Testis (tissue), 3 donors: ENCODE data around the gene COX8A. TPM values are rescaled to one million over a fixed set of nuclear protein-coding genes. Genes with fewer than 3 reads are reported as not detected.

Source experiments
- DNase-seq: peaks from one replicate; pipeline ENCODE4 v3.0.0-alpha.2; 2019
- H3K27ac ChIP-seq, 2 donors: fragments of 200-600 bp; sonication (generic); one replicate each; pipeline ENCODE4 v1.5.1; 2019
- H3K27me3 ChIP-seq: fragments of 200-600 bp; sonication (generic); one replicate; pipeline ENCODE4 v1.5.1; 2019
- H3K36me3 ChIP-seq: fragments of 200-600 bp; sonication (generic); one replicate; pipeline ENCODE4 v1.5.1; 2017; ENCODE audit warnings: low read depth; ENCODE audit errors: missing control alignments
- H3K4me1 ChIP-seq: fragments of 200-600 bp; sonication (generic); one replicate; pipeline ENCODE4 v1.5.1; 2019
- H3K4me3 ChIP-seq, 2 donors: fragments of 200-600 bp; sonication (generic); one replicate each; pipeline ENCODE4 v1.5.1; 2017 to 2019
- H3K9me3 ChIP-seq: fragments of 200-600 bp; sonication (generic); one replicate; pipeline ENCODE4 v1.5.1; 2017
- POLR2A ChIP-seq: fragments of 450-650 bp; IDR thresholded peaks from one replicate; pipeline ENCODE4 v1.6.1; 2017; ENCODE audit warnings: antibody characterized with exemption, mild to moderate bottlenecking, moderate library complexity
- WGBS, 2 donors: methylation state at CpG; one replicate each; pipeline ENCODE4 v1.1.5; 2018; 5-methylcytosine and 5-hydroxymethylcytosine counted together
- intact Hi-C: fragments of 100-400 bp; cut with DNase I; formaldehyde crosslinking; loops from one replicate; pipeline ENCODE4 v1.15.1; 2023; ENCODE audit warnings: low total_unique reads
- polyA plus RNA-seq: library from polyadenylated mRNA; stranded (reverse); fragments of 350-450 nt; fragmentation: Illumina TruSeq; extraction: RNeasy Lipid Tissue Mini Kit (QIAGEN cat#74804); gene quantifications from one replicate; pipeline ENCODE4 v1.2.3, GENCODE V29; 2014; ENCODE audit warnings: low read depth, low replicate concordance; ENCODE audit not compliant: insufficient read depth
- total RNA-seq, 2 donors: library from RNA; depleted of rRNA; stranded (reverse); fragments of >200 nt; gene quantifications; one replicate each; pipeline ENCODE4 v1.2.3, GENCODE V29; 2016
- TF ChIP-seq, protein P1 (sequence below), 3 experiments: fragments of 450-650 bp in 2 of 3; fragments of 200-600 bp in 1 of 3; sonication (generic) in 1 of 3; IDR thresholded peaks; one replicate each; pipeline ENCODE4 v1.5.1; 2016 to 2019; ENCODE audit warnings: antibody characterized with exemption in 3 of 3, mild to moderate bottlenecking in 2 of 3, moderate library complexity in 1 of 3

COX8A gene
- total and polyA plus RNA-seq, 3 donors from 2014 or later, result 212 to 536 (median 438) TPM

DNA sequence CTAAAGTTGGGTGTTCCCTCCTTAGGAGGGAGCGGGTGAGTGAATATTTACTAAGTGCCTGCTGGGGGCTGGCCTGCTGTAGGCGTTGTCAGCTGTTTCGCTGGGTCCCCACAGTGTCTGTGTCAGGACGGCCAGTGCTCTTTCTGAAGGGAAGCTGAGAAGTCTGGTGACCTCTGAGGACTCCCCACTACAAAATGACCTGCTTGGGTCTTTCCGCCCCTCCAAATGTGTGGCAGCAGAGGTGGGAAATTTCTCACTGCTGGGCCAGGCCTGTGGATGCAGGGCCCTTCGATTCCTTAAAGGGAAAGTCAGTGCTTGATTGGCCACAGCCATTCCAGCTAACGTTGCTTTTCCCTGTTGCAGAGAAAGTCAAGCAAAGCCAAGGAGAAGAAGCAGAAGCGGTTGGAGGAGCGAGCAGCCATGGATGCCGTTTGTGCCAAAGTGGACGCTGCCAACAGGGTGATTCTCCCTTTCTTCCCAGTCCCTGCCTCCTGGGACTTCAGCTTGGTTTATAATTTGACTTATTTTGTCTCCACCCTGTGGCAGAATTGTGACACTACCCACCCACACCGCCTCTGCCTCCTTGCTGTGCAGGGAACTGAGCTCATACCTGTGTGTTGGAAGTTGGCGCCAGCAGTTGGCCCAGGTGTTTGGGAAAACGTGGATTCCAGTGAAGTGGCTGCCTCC is 28.8 kb upstream of the COX8A start:
- intact Hi-C loops, result loop anchor here (5.0 to 10.0 kb wide), 2 partner anchors 108 to 181 kb away; partner anchors contain the start of genes MARK2 and ZFTA
- H3K4me1 ChIP-seq, result peaks cover 18% of the 10 kb centered on the region
- no peaks in the 10 kb centered on the region for H3K27me3 ChIP-seq
- 28 to 32% methylated on average over 11 to 14 of the region's 14 CpGs for WGBS, 2 donors
- H3K4me3 ChIP-seq, result no peak overlapping the region
- DNase-seq, result peak; percentile 85
- no peaks in the 10 kb centered on the region for H3K9me3 ChIP-seq
- TF ChIP-seq, protein P1, sequence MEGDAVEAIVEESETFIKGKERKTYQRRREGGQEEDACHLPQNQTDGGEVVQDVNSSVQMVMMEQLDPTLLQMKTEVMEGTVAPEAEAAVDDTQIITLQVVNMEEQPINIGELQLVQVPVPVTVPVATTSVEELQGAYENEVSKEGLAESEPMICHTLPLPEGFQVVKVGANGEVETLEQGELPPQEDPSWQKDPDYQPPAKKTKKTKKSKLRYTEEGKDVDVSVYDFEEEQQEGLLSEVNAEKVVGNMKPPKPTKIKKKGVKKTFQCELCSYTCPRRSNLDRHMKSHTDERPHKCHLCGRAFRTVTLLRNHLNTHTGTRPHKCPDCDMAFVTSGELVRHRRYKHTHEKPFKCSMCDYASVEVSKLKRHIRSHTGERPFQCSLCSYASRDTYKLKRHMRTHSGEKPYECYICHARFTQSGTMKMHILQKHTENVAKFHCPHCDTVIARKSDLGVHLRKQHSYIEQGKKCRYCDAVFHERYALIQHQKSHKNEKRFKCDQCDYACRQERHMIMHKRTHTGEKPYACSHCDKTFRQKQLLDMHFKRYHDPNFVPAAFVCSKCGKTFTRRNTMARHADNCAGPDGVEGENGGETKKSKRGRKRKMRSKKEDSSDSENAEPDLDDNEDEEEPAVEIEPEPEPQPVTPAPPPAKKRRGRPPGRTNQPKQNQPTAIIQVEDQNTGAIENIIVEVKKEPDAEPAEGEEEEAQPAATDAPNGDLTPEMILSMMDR (IDR thresholded peaks at IDR 0.05), result peak; percentile 71 to 88 (median 85)
- no peak for TF ChIP-seq POLR2A
- no peaks in the 10 kb centered on the region for H3K36me3 ChIP-seq
- peak overlapping the region; percentile 64 to 78 for H3K27ac ChIP-seq

DNA sequence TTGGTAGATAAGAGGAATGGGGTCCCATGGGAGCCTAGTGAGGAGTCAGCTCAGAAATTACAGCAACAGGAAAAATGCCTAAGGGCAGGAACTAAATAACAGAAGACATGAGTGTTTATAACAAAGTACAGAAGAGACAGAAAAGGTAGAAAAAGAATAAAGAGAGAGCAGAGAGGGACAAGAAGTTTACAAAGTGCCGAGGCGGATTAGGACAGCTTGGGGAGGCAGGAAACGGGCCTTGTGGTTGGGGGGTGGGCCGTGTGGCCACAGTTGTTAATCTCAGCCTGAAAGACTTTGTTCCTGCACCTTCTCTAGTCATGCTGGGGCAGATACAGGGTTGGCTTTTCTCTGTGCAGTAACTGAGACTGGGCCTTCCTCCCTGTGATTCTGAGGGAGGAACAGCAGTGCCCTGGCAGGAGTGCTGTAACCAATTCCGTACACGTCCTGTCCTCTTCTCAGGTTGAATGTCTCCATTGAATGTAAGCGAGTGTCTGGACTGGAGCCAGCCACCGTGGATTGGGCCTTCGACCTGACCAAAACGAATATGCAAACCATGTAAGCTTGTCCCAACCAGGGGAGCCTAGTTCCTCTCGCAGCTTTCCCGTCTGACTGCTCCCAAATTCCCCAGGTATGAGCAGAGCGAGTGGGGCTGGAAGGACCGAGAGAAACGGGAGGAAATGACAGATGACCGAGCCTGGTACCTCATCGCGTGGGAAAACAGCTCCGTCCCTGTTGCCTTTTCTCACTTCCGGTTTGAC is 22.5 kb upstream of the COX8A start:
- Histone ChIP-seq H3K27me3 (no peaks in the 10 kb centered on the region), H3K4me1 (no peaks in the 10 kb centered on the region), H3K27ac (no peak overlapping the region), H3K36me3 (no peaks in the 10 kb centered on the region), H3K4me3 (no peak overlapping the region), H3K9me3 (no peaks in the 10 kb centered on the region)
- intact Hi-C loops, result no loop called here
- no peak for DNase-seq
- TF ChIP-seq, protein P1 (IDR thresholded peaks at IDR 0.05), result no peak
- TF ChIP-seq POLR2A, result no peak
- 82 to 84% methylated on average over 20 of the region's 20 CpGs for WGBS, 2 donors

DNA sequence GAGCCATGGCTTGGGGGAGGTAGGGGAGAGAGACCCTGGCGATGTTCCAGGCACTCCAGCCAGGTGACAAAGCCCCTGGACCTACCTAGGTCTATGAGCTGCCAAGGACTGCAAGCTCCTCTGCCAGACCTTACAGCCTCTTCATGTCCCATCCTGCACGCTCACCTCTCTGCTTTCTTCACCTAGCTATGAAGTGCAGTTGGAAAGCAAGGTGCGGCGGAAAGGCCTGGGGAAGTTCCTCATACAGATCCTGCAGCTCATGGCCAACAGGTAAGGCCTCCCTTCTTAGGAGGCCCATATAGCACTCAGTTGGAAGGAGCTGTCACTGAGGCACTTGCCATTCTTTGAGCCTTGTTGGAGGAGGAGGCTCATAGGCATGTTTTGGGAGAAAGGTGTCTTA is 21.9 kb upstream of the COX8A start:
- H3K27ac ChIP-seq, result no peak overlapping the region
- no peak for DNase-seq
- WGBS, 2 donors, result 92 to 99% methylated on average over 4 of the region's 4 CpGs
- intact Hi-C loops, result no loop called here
- no peak overlapping the region for H3K4me3 ChIP-seq
- H3K4me1 ChIP-seq, result no peaks in the 10 kb centered on the region
- H3K36me3 ChIP-seq, result no peaks in the 10 kb centered on the region
- no peak for TF ChIP-seq POLR2A
- TF ChIP-seq, protein P1 (IDR thresholded peaks at IDR 0.05), result no peak
- no peaks in the 10 kb centered on the region for H3K9me3 ChIP-seq
- H3K27me3 ChIP-seq, result no peaks in the 10 kb centered on the region

DNA sequence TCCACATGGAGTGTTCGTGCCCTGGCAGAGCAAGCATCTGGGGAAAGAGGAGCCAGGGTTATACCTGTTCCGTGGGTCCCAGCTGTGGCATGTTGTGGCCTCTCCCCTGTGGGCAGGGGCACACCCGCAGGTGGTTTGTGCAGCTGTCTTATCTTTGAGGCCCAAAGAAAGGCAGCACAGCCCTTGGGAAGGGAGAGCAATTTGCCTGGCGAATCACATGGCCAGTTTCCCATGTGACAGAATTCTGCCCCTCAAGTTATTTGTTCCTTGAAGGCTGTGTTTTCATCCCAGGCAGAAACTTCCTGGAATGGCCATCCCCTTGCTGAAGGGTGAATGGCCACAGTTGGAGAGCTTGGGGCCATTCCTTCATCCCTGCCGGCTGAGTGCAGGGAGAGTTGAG is 16.4 kb upstream of the COX8A start:
- H3K27me3 ChIP-seq, result no peaks in the 10 kb centered on the region
- 81 to 87% methylated on average over 4 to 5 of the region's 5 CpGs for WGBS, 2 donors
- H3K36me3 ChIP-seq, result no peaks in the 10 kb centered on the region
- TF ChIP-seq, protein P1 (IDR thresholded peaks at IDR 0.05), result no peak
- TF ChIP-seq POLR2A, result no peak
- H3K4me1 ChIP-seq, result no peaks in the 10 kb centered on the region
- no peak overlapping the region for H3K27ac ChIP-seq
- intact Hi-C loops, result no loop called here
- H3K9me3 ChIP-seq, result no peaks in the 10 kb centered on the region
- H3K4me3 ChIP-seq, result no peak overlapping the region
- DNase-seq, result no peak
